NT2/D1 (cell line): ENCODE measurements around the gene OPA3.
A peak's percentile ranks its signal among the peaks of the same experiment; 100 is the strongest.

Source experiments
- DNase-seq: peaks from one replicate; pipeline ENCODE4 v3.0.0-alpha.2; 2011; ENCODE audit warnings: low read depth, low spot score
- H3K27me3 ChIP-seq: 2 replicates; pipeline ENCODE4 v1.6.0; 2011; ENCODE audit warnings: mild to moderate bottlenecking; ENCODE audit not compliant: insufficient read length, insufficient read depth
- H3K36me3 ChIP-seq: 2 replicates; pipeline ENCODE4 v1.6.1; 2011; ENCODE audit warnings: mild to moderate bottlenecking, low read length, mixed read lengths; ENCODE audit not compliant: insufficient read depth, insufficient read length
- H3K4me1 ChIP-seq: 2 replicates; pipeline ENCODE4 v1.5.1; 2011; ENCODE audit not compliant: insufficient read depth, insufficient read length
- H3K4me3 ChIP-seq: 2 replicates; pipeline ENCODE4 v1.5.1; 2011; ENCODE audit warnings: low read depth; ENCODE audit not compliant: insufficient read length
- H3K9ac ChIP-seq: 2 replicates; pipeline ENCODE4 v1.6.0; 2011; ENCODE audit warnings: low read depth; ENCODE audit not compliant: insufficient read length
- H3K9me3 ChIP-seq: 2 replicates; pipeline ENCODE4 v1.5.1; 2011; ENCODE audit warnings: mild to moderate bottlenecking, low read length; ENCODE audit not compliant: insufficient read depth
- SUZ12 ChIP-seq: IDR thresholded peaks from 2 replicates; pipeline ENCODE4 v1.6.1; 2011; ENCODE audit not compliant: insufficient read length, insufficient read depth; ENCODE audit errors: extremely low read depth
- YY1 ChIP-seq: IDR thresholded peaks from 2 replicates; pipeline ENCODE4 v1.6.1; 2011; ENCODE audit not compliant: insufficient read length, insufficient read depth
- ZNF274 ChIP-seq: IDR thresholded peaks from 2 replicates; pipeline ENCODE4 v1.6.1; 2011; ENCODE audit warnings: mild to moderate bottlenecking, low read depth, low read length

OPA3 gene

GRCh38 chr19:45589768-45590167 lies 5.2 kb upstream of the OPA3 start:
- Histone ChIP-seq H3K4me1 (no peaks in the 10 kb centered on the region), H3K4me3 (no peak overlapping the region), H3K9ac (no peak overlapping the region), H3K9me3 (no peaks in the 10 kb centered on the region), H3K27me3 (peaks cover 5% of the 10 kb centered on the region), H3K36me3 (no peaks in the 10 kb centered on the region)
- TF ChIP-seq YY1 (no peak), SUZ12 (no peak), ZNF274 (no peak)
- DNase-seq, result no peak

- H3K9ac ChIP-seq, result no peak overlapping the region
- H3K4me1 ChIP-seq, result no peaks in the 10 kb centered on the region
- no peaks in the 10 kb centered on the region for H3K9me3 ChIP-seq
- no peak overlapping the region for H3K4me3 ChIP-seq
- no peak for DNase-seq
- TF ChIP-seq SUZ12 (no peak), ZNF274 (no peak), YY1 (no peak)
- no peaks in the 10 kb centered on the region for H3K36me3 ChIP-seq
- peaks cover 5% of the 10 kb centered on the region for H3K27me3 ChIP-seq
These were observed 3.3 kb upstream of the OPA3 start for GRCh38 chr19:45587873-45588272.

DNA sequence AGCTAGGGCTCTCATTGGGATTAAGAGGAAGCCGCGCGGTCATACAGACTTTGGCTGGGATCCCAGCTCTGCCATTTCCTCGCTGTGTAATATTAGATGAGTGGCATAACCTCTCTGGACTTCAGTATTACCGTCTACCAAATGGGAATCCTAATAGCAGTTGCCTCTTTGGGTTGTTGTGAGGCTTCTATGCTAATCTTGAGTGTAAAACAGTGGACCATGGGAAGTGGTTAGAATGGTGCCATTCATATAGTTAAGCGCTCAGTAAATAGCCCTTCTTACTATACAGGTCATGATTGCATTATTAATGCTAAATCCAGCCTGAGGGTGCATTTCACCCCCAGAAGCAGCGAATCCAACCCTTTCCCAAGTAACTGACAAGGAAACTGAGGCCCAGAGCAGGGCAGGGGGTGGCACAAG lies 566 bp upstream of the OPA3 start:
- Histone ChIP-seq H3K4me1 (no peaks in the 10 kb centered on the region), H3K4me3 (peak overlapping the region; percentile 74), H3K27me3 (no peaks in the 10 kb centered on the region), H3K36me3 (peaks cover 4% of the 10 kb centered on the region), H3K9me3 (no peaks in the 10 kb centered on the region), H3K9ac (peak overlapping the region; percentile 57)
- no peak for TF ChIP-seq YY1
- no peak for TF ChIP-seq SUZ12
- no peak for TF ChIP-seq ZNF274
- DNase-seq, result no peak

GRCh38 chr19:45581576-45581975 lies 3.0 kb downstream of the OPA3 start:
- Histone ChIP-seq H3K4me3 (no peak overlapping the region), H3K27me3 (no peaks in the 10 kb centered on the region), H3K9me3 (no peaks in the 10 kb centered on the region), H3K9ac (no peak overlapping the region), H3K36me3 (peaks cover 4% of the 10 kb centered on the region), H3K4me1 (peaks cover 2% of the 10 kb centered on the region)
- no peak for TF ChIP-seq ZNF274
- no peak for TF ChIP-seq YY1
- TF ChIP-seq SUZ12, result no peak
- no peak for DNase-seq

DNA sequence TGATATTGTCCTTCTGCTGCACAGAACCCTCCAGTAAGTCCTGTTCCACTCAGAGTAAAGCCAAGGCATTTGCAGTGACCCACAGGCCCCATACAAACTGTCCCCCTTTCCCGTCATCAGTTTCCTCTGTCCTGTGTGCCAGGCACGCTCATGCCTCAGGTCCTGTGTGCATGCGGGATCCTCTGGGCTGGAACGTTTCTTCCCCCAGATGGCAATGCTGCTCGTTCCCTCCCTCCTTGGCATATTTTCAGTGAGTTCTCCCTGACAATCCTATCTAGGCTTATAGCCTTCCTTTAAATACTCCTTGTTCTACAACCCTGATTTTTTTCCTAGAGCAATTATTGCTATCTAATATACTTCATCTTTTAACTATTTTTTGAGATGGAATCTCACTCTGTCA lies 5.7 kb downstream of the OPA3 start:
- no peak overlapping the region for H3K4me3 ChIP-seq
- H3K27me3 ChIP-seq, result no peaks in the 10 kb centered on the region
- H3K9ac ChIP-seq, result no peak overlapping the region
- no peaks in the 10 kb centered on the region for H3K9me3 ChIP-seq
- H3K4me1 ChIP-seq, result peaks cover 3% of the 10 kb centered on the region
- TF ChIP-seq ZNF274 (no peak), SUZ12 (no peak), YY1 (no peak)
- H3K36me3 ChIP-seq, result peaks cover 4% of the 10 kb centered on the region
- DNase-seq, result no peak

- no peak for TF ChIP-seq ZNF274
- TF ChIP-seq YY1, result no peak
- Histone ChIP-seq H3K27me3 (no peaks in the 10 kb centered on the region), H3K4me3 (no peak overlapping the region), H3K4me1 (peaks cover 3% of the 10 kb centered on the region), H3K36me3 (peaks cover 4% of the 10 kb centered on the region), H3K9ac (no peak overlapping the region), H3K9me3 (no peaks in the 10 kb centered on the region)
- no peak for DNase-seq
These were observed 7.3 kb downstream of the OPA3 start for GRCh38 chr19:45577111-45577905.

DNA sequence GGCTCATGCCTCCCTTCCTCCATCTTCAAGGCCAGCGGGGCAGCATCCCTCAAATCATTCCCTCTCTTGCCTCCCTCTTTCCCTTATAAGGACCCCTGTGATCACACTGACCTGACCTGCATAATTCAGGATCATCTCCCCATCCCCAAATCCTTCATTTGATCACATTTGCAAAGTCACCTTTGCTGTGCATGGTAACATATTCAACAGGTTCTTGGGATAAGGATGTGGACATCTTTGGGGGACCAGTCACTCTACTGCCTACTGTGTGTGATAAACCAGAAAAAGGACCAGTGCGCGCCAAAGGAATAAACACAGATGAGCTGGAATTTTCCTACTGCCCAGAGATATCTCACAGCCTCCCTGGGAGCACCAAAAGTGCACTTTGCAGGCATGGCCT lies 7.9 kb downstream of the OPA3 start:
- no peak for TF ChIP-seq SUZ12
- TF ChIP-seq YY1, result no peak
- TF ChIP-seq ZNF274, result no peak
- no peak overlapping the region for H3K9ac ChIP-seq
- H3K9me3 ChIP-seq, result no peaks in the 10 kb centered on the region; the same call in 1 of the 2 replicates
- no peak overlapping the region for H3K4me3 ChIP-seq
- no peaks in the 10 kb centered on the region for H3K27me3 ChIP-seq
- no peak for DNase-seq
- peaks cover 4% of the 10 kb centered on the region for H3K36me3 ChIP-seq
- peaks cover 3% of the 10 kb centered on the region for H3K4me1 ChIP-seq
